ENCODE measurements around the gene SLIT1.

Gene SLIT1

DNA sequence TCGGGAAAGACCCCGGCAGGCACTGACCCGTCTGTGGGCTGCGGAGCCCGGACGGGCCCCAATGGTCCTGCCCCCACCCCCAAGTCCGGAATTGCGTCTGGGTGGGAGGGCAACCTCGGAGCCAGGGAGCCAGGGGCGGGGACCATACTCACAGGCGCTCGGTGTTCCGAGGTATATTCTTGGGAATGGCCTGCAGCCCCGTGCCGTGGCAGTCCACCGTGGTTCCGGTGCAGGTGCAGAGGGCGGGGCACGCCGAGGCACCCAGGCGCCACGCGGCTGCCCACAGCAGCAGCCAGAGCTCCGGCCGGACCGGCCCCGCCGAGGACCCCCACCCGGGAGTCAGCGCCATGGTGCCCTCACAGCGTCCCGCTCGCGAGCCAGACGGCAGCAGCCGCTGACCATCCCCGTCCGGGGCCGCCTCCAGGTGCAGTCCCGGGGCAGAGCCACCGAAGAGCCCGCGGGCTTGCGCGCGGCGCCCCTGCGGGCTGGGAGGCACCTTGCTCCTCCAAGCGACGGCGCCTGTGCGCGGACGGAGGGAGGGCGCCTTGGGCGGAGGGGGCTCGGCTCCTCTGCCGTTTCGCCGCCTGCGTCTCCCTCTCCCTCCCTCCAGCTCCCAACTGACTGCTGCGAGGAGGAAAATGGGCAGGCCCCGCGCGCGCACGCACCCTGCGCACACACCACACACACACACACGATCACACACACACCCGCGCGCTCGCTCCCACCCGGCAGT lies at the start of gene SLIT1:
TSS of gene SLIT1 (minus strand) at position 634 of the 733 bp plus-strand sequence. CDS start at position 349, 285 bp downstream.
- no peak for DNase-seq

DNA sequence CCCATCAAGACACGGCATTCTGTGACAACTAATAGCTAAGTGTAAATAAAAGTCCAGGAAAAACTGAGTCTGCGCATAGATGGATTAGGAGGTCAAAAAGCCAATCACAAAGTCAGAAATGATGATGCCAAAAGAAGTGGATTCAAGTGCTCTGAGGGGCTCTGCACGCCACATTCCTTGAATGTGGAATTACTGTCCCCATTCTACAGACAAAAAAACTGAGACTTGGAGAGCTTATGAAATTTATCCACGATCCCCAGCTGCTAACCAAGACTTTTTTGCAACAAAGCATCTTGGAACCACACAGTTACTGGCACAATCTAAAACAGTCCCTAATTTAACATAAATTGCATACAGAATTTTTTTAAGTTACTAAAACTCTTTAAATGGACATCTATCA lies 49.6 kb upstream of the SLIT1 start:
- DNase-seq: no peak

DNA sequence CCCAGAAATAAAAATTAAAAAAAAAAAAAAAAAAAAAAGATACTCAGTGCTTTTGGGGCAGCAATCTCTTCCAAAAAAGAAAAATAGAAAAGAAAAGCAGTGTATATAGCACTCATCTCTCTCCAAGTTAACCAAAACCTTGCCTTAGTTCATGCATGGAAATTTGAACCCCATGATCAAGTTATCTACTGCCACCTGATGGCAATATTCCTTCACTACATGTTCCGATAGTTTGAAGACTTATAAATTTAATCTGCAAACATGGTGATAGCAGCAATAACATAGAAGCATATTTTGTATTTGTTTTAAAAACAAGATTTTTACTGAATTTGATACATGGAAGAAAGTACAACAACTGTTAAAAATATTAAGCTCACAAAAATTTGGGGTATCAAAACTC lies 48.6 kb upstream of the SLIT1 start:
- DNase-seq: peak; percentile 65

DNA sequence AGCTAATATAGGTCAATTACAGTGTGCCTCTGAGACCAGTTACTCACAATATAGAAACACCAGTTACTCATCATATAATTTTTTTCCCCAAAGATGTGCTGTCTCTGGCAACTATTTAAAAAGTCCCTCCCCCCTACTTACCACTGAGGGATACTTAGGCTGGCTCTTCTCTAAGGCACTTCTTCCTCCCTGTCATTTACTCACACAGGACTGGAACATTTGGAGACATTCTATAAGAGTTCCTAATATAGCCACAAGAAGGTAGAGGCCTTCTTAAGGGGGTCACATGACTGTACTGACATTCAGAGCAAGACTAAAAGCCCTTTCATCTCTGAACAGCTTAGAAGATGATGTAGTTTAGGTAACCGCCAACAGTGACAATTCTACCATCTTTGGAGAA lies 44.4 kb upstream of the SLIT1 start:
- no peak for DNase-seq

DNA sequence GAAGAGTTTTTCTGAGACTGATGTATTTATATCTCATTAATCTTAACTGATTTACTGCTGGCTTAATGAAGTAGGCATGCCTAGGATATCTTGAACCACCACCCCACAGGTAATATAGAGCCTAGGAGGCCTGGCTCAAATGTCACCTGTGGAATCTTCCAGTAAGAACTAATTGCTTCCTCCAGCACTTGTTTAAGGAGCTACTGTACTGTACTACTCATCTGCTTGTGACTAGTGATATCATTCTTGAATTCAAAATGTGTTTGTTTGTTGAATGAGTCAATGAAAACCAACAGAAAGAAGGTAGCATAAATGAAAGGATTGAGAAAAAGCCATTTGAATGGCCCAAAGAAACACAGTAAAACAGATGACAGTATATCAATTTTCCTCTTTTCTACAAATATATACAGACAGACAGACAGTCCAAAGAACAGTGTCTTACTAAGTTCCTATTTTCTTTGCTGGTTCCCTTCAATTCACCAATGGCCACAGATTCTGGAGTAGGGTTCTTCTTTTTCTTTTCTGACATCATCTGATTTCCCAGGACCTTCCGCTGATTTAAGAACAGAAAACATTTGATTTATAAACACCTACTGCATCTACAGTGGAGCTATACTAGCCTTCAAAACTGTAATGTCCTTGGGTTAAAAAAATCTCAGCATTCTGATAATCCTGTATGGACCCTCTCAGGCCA lies 43.7 kb upstream of the SLIT1 start:
- DNase-seq: no peak

DNA sequence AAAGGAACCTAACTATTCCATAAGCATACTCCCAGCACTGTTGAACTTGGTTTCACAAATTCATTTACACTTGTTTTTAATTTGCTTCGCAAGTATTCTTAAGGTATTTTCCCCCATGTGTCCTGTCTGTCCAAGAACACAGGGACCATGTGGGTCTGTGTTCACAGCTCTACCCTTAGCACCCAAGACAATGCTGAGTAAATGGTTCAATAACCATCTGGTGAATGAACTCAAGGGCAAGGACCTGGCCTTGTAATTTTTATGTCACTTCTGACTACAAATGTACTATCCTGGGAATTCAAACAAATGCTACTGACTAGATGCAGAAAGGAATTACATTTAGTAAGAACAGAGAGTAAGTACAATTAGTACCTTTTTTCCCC lies 43.0 kb upstream of the SLIT1 start:
- no peak for DNase-seq

DNA sequence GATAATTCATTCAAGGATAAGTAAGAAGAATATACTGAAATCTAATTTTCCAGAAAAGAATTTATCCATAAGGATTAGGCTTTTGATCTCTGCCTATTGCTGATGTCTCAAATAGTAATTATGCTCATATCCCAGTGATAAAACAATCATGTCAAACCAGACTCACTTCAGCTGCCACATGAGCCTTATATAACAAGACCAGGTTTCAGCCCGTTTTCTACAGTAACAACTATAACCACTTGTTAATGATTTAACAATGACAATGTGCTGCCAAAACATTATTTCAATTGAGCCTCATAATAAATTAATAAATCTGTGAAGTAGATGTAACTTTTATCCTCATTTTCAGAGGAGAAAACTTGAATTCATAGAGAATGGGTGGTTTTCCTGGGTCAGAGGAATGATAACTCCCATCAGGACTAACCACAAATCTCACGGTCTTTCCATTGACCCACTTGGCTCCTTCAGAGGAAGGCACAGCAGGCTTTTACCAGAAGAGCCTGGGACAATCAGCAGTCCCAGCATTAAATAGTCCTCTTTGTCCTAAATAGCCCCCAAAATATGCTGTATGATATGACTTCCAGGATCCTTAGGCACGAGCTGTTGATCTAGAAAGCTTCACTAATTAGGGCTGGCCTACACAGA lies 42.5 kb upstream of the SLIT1 start:
- no peak for DNase-seq

DNA sequence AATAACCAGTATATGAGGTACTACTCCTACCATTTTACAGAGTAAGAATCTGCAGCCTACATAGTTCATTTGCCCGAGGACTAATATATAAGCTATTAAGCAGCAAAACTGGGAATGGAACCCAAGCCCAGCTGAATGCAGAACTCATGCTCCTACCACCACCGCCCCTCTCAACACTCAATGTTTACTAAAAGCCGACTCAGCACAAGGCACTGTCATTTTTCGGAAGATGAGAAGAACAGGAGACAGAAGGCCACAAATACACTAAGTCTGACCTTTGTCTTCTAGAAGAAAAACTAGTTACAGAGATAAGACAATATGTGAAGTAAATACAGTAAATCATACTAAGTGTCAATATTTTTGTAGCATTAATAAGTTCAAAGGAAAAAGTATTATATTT lies 40.6 kb upstream of the SLIT1 start:
- no peak for DNase-seq

DNA sequence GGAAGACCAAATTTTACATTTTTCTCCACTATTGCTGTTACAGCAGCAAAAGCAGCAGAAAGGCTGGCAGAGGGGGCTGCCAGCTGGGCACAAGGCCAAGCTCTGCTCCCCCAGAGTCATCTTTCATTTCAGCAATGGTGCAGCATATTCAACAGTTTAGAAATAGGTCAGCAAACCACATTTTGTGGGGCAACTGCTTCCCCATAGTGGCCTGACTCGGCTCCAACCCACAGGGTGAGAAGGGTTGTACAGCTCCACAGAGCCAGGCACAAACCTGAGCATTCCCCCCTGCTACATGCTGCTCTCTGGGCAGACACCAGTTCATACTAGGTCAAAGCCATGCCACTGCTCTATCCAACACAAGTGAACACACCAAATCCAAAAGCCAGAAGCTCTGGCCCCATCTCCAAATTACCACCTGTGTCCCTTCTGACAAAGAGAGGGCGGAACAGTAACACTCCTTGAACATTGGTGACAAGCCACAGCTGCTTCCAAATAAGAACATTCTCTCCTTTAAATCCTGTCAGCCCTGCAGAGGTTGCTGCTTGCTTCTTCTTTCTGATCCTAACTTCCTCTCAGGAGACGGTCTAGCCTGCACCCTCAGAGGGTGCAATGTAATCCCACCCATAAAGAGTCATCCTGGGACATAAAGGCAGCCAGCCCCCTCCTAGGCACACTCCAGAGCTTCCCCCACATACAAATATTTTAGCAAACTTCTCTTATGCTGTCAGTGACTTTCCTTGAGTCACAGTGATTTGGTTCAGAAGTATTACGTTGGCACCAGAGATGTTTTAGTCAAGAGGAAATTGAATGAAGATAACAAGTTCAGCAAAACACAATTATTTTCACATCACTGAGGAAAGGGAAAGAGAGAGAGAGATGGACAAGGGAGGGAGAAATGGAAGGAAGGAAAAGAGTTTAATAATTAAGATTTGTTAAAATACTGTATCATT lies 39.0 kb upstream of the SLIT1 start:
- no peak for DNase-seq

DNA sequence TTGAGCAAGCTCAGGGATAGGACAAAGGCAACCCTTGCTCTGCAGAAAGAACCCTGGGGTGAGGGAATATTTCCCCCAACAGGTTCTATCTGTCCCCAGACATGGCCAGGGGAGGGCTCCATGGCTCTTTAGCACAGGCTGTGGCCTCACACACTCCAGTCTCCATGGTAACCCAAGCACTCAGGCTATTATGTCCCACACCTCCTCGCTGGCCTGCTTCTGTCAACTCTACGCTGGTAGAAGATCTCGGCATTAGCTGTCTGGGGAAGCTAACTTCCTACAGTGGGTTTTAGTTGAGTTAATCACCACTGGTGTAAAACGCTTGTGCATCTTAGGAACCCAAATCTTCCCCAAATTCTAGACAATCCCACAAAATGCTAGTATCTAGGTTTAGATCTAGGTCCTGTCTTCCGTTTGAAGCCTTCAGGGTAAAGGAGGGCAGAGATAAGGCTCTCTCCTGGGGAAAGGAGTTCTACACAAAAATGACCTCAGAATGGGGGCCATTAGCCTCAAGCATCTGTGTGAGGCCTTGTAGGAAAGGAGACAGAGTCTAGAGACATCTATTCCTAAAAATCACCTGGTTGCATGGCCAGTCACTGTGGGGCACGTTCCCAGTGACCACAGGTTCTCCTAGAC lies 36.7 kb upstream of the SLIT1 start:
- DNase-seq: no peak

DNA sequence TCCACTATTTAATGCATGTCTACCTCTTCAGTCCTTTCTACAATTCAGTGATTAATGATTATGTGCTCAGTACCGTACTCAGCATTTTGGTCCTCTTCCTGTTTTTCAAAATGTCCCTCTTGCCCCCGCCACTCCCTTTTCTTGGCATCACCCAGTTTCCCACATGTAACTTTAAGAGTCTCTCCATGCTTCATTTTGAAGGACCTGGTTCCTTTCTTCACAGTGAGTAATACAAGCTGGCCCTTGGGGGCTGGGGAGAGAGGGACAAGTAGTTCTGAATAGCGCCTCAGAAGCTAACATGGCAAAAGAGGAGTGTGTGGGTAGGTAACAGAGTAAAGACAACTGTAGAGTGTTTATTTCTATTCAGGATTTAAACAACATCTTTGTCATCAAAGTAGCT lies 34.6 kb upstream of the SLIT1 start:
- DNase-seq: no peak

DNA sequence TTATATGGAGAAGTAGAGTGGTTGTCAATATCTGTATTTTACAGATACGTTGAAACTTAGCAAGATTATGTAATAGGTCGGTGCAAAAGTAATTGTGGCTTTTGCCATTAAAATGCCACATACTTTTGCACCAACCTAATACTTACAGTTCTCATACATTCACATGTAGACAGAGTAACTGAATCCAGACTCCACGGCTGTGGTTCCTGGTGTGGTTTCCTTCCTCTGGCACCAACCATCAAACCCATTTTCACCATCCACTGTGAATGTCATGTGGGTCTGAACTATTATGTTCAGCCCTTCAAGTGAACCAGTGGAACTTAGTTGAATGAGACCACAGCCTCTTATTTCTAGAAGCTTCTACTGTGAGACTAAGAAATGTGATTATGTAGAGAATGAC lies 31.5 kb upstream of the SLIT1 start:
- no peak for DNase-seq

DNA sequence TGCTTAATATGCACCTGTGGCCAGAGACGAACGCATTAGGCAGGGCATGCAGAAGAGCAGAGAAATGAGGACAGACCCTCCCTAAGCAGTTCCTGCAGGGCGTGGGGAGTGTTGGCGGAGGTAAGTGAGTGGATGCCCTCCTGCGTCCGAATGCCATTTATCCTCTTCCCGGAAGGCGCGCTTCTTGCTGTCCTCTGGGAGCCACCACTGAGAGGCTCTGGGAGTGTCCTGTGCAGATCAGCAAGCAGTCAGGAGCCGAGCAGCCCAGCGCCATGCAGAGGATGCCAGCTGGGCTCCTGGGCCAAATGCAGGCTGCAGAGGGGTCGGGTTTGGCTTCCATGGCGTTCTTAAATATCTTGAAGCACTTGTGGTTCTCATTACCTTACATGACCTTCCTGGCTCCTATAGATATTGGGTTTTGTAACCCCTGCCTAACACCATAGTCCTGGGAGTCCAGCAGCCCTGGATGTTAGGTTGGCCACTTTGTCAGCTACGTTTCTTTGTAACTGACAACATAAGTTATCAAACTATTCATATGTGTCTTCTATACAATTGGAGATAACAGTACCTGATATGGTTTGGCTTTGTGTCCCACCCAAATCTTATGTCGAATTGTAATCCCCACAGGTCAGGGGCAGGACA lies 30.0 kb upstream of the SLIT1 start:
- no peak for DNase-seq

DNA sequence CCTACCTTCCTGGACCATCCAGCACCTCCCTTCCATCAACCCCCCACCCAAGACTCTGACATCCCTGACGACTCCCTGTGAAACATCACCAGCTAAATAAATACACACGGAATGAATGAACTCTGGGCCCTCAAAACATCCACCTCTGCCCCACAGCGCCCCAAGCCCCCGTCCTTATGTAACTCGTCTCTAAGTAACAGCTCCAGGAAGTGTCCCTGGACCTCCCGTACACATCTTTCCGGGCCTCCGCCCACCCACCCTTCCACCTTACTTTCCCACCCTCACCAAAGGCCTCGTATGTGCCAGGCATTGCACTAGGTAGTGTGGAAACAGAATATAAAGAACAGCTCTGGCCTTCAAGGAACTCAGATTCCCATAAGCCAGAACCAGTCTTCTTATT lies 27.7 kb upstream of the SLIT1 start:
- DNase-seq: no peak

DNA sequence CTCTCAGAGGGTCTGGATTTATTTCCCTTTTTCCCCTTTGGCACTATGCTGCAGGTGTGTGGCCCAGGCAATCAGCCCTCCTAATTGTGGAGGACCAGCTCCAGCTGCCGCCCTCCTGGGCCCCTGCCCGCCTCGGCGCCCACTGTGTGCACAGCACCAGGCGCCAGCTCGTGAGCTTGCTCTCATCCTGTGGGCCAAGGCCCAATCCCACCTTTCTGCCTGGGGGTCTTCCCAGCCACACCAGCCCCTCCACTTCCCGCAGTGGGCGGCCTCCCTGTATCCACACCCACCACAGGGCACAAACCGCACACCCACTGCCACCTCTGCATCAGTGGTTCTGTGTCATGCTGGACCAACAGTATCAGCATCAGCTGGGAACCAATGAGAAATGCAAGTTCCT lies 25.5 kb upstream of the SLIT1 start:
- DNase-seq: no peak

DNA sequence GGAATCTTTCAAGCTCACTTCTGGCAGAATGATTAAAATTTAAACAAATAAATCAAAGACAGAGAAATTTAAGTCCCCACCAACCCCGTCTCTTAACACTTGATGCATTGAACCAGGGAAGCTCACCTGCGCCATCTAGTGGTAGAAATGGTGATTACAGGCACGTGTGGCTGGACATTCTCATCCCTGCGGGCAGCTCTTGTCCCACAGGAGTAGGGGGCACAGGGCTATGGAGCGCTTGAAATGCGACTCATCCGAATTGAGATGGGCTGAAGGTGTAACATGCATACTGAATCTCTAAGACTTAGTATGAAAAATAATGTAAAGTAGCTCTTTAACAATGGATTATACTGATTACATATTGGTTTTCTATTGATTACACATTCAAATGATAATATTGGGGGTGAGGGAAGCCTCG lies 24.8 kb upstream of the SLIT1 start:
- DNase-seq: peak; percentile 67

DNA sequence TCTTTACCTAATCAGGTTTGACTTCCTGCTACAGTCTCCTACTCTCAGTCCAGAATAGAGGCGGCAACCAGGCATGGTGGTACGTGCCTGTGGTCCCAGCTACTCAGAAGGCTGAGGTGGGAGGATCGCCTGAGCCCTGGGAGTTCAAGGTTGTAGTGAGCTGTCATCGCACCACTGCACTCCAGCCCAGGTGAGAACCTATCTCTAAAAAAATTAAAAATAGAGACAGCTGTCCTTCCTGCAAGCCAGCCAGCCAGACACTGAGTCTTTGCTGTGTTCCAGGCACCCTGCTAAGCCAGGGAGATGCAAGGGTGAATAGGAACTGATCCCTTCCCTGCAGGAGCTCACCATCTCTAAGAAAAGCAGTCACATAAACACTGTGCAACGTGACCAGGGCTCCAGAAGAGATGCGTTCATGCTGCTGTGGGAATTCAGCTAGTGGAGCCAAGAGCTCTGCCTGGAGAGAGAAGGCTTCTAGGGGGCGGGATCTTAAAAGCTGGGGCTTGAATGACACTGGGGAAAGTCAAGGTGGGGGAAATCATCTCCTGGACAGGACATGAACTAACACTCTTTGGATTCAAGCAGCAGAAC lies 22.1 kb upstream of the SLIT1 start:
- no peak for DNase-seq

DNA sequence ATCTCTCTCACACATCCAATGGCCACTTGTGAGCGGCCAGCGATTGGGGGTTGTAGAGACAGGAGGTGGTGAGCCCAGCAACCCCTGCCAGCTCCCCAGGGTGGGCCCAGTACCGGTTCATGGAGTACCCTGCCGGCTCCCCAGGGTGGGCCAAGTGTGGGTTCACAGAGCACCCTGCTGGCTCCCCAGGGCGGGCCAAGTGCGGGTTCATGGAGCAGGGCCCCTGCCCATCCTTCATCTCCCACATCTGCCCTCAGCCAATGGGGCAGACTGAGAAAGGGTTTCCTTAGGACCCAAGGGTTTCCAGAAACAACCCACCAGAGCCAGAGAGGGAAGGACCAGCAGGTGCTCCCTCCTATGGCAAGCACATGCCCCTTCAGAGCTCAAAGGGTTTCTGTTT lies 21.4 kb upstream of the SLIT1 start:
- DNase-seq: no peak

DNA sequence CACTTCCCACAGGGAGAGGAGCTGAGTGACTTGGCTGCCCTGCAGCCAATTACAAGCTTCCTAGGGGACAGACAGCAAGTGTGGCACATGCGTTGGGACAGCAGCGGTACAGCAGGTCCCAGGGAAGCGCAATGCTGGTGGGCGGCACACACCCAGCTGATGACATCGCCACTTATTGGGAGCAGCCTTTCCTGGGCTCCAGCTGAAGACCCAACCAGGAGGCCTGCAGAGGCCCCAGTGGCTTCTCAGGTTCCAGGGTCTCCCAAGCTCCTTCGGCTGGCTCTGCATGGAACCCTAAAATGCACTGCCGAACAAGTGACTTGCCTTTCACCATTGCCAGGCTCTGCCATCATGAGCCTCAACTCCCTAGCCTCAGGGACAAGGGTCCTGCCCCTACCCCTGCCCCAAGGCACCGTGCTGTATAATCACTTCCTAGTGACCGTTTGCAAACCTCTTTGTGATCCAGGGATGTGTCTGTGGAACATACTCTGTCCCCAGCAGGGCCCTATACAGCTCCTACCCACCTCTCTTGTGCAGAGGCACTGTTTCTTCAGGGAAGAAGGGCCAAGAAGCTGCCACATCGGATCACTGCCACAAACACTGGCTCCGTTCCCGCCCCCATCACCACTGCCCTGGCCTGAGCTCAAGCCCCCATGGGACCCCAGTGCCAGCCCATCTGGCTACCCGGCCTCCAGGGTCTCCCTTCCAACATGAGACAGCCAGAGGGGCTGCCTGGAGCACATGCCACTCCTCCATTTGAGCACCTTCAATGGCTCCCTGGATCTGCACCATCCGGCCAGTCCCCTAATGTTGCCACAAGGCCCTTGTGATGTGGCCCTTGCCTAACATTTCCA lies 19.3 kb upstream of the SLIT1 start:
- DNase-seq: no peak

DNA sequence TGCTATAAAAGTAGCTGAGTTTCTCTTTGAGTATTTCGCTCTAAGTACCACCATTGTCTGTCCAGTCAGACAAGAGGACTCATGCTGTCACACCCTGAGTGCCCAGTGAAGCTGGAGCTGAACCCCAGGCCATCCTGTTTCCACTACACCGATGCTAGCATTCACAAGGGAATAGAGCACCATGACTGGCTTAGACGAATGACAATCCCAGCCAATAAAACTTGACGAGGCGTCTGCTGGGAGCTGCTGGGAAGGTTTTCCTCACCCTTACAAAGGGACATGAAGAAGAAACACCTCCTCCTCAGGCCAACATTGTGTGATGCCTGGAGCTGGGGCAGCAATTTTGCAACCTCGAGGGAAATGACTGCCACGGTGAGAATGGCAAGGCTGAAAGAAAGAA lies 17.5 kb upstream of the SLIT1 start:
- no peak for DNase-seq

DNA sequence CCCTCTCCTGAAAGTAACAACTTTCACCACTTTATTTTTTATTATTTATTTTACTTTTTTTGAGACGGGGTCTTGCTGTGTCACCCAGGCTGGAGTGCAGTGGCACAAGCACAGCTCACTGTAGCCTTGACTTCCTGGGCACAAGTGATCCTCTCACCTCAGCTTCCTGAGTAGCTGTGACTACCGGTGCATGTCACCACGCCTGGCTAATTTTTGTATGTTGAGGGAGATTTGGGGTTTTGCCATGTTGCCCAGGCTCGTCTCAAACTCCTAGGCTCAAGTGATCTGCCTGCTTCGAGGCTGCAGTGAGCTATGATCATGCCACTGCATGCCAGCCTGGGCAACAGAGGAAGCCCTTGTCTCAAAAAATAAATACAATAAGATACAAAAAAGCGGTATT lies 14.9 kb upstream of the SLIT1 start:
- DNase-seq: no peak

Data from NCI-H1694 (cell line).